ENCODE results near the gene BORCS5. TPM values are rescaled to one million over a fixed set of nuclear protein-coding genes. Genes with fewer than 3 reads are reported as not detected.

The BORCS5 gene
- total and polyA plus RNA-seq, 2 of the 4 experiments (the other 2 are of a cell fraction), result 14.4 to 18.3 TPM

- no peak for ATAC-seq (ENCODE audit: low read depth)
- no peak overlapping the region for H4K5ac ChIP-seq (ENCODE audit: low read depth, low read length)
- no peak overlapping the region for H2AK5ac ChIP-seq (ENCODE audit: low read depth, low read length)
- intact Hi-C loops (cut with micrococcal nuclease) (no loop called here), dilution Hi-C loops (cut with HindIII; ENCODE audit: low sequenced_read_pairs, unreplicated experiment) (no loop called here), in situ Hi-C loops (cut with MboI; ENCODE audit: low sequenced_read_pairs) (no loop called here)
- H3K27ac ChIP-seq (ENCODE audit: insufficient read depth, low read length), result no peak overlapping the region
- no peak overlapping the region for H2BK15ac ChIP-seq (ENCODE audit: low read depth, low read length)
- H3K36me3 ChIP-seq (ENCODE audit: control insufficient read depth, insufficient read depth, low read length), result no peaks in the 10 kb centered on the region
- H3K4me3 ChIP-seq (ENCODE audit: insufficient read depth, low read depth, low read length), result no peak overlapping the region
- no peak for TF ChIP-seq CEBPB (IDR thresholded peaks at IDR 0.05; ENCODE audit: low read depth, low read length)
- TF ChIP-seq, protein P1, sequence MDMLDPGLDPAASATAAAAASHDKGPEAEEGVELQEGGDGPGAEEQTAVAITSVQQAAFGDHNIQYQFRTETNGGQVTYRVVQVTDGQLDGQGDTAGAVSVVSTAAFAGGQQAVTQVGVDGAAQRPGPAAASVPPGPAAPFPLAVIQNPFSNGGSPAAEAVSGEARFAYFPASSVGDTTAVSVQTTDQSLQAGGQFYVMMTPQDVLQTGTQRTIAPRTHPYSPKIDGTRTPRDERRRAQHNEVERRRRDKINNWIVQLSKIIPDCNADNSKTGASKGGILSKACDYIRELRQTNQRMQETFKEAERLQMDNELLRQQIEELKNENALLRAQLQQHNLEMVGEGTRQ (IDR thresholded peaks at IDR 0.05; ENCODE audit: low read depth, low read length), result no peak
- H3K56ac ChIP-seq (ENCODE audit: extremely low read depth, insufficient read depth, low read length), result no peak overlapping the region; the same call in 1 of the 2 replicates
- POLR2A ChIA-PET (ENCODE audit: unreplicated experiment), result no interaction called here
- no peak overlapping the region for H2AK9ac ChIP-seq (replicated peaks; ENCODE audit: low read depth, low read length, poor library complexity)
- no peak overlapping the region for H3K4ac ChIP-seq (ENCODE audit: low read depth, low read length)
- H2BK120ac ChIP-seq (ENCODE audit: low read depth, low read length), result no peak overlapping the region
- H3K4me2 ChIP-seq (ENCODE audit: low read depth, low read length), result no peak overlapping the region
- peaks cover 4% of the 10 kb centered on the region; the same call in 1 of the 2 replicates for H3K9me1 ChIP-seq (ENCODE audit: insufficient read depth, low read length)
- BruUV-seq (replicated peaks), result no TSS peak
- H3K14ac ChIP-seq (replicated peaks; ENCODE audit: low read depth, low read length), result no peak overlapping the region
- no peak overlapping the region for H3K23ac ChIP-seq (ENCODE audit: low read depth, low read length)
- DNase-seq, result no peak
- H3K27me3 ChIP-seq (ENCODE audit: control insufficient read depth, insufficient read depth, low read length), result no peaks in the 10 kb centered on the region
- no peak overlapping the region for H2BK20ac ChIP-seq (ENCODE audit: low read depth, low read length)
- no peaks in the 10 kb centered on the region for H4K20me1 ChIP-seq (ENCODE audit: insufficient read depth, low read length)
- H4K8ac ChIP-seq (ENCODE audit: low read depth in 2 of 2, low read length in 2 of 2), result no peak overlapping the region
- peaks cover 7% of the 10 kb centered on the region for H3K4me1 ChIP-seq (ENCODE audit: control insufficient read depth, insufficient read depth, low read length)
- CTCF ChIA-PET, result no interaction called here
- H3K9me3 ChIP-seq (ENCODE audit: control insufficient read depth, insufficient read depth, low read length), result no peaks in the 10 kb centered on the region
- no peak overlapping the region for H3K18ac ChIP-seq (ENCODE audit: low read depth, low read length)
- no peak overlapping the region for H4K91ac ChIP-seq (ENCODE audit: insufficient read depth, low read depth, low read length)
- no peak overlapping the region for H3K9ac ChIP-seq (ENCODE audit: low read depth, low read length)
- H2BK5ac ChIP-seq (ENCODE audit: low read depth, low read length, poor library complexity, severe bottlenecking), result no peak overlapping the region
- no CpG with 5 or more reads among the region's 9 CpGs for WGBS, 2 experiments (ENCODE audit: extremely low coverage in 2 of 2, insufficient read length in 1 of 2)
- no peak overlapping the region for H2AFZ ChIP-seq (replicated peaks; ENCODE audit: low read length, poor library complexity)
- peaks cover 0 to 10% of the 10 kb centered on the region in 2 experiments; a peak in 1 of 4 replicates for H3K79me1 ChIP-seq (ENCODE audit: low read depth in 1 of 2, low read length in 2 of 2)
Measured at GRCh38 chr12:12403264-12404248, 46.7 kb downstream of the BORCS5 start.

Data from IMR-90 (cell line).